NCI-H345 treated with DMSO at 0.1 percent for 48 hours (cell line): ENCODE data around the gene USO1.
"Not testable (repeated sequence)": the region's sequence is repeated elsewhere in the genome, so short reads cannot be mapped to it uniquely, and the experiment has no call there.

Experiments
- DNase-seq: peaks from one replicate; lab custom pipeline; 2025; ENCODE audit not compliant: unreplicated experiment; lab: John Stamatoyannopoulos, UW

Gene USO1

DNA sequence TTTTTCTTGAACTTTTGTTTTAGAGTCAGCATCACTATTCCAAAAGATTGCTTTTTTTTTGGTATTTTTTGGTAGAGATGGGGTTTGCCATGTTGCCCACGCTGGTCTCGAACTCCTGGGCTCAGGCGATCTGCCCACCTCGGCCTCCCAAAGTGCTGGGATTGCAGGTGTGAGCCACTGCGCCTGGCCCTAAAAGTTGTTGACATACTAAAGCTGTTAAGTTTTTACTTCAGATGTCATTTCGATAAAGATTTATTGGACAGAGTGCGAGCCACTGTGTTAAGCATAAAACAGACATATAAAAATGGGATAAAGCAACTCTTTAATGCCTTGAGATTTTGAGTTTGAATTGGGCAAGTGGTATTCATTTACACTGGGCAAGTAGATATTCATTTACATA lies 28.3 kb downstream of the USO1 start:
- DNase-seq = no peak

DNA sequence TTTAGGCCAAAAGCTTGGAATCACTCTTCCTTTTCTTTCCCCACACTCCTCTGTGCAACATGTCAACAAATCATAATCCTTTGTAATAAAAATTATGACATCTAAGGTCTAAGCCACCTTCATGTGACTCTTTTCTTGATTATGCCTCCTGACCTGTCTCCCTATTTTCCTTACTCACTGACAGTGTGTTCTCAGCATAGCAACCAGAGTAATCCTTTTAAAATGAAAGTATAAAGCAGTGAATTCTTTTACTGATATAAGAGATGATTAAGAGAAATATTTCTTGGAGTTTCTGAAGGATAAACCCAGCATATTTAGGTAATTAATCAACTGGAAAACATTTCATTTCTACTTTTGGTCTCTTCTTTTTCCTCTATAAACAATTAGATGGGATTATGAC lies 44.7 kb downstream of the USO1 start:
- DNase-seq = no peak

DNA sequence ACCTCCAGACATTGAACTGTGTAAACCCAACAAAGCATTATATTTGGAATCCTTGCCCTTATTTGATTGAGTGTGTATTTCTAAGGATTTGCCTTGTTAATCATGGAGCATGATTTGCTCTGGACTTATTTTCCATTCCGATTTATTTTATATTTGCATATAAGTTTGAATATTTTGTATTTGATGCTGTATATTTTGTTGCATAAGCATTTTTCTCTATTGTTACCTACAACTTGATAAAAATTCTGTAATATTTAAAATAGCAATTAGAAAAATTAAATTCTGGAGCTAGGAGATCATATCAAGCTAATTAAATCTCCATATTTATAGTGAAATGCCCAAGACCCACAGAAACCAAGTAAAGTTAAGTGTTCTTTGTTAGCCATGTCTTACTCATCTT lies 47.2 kb downstream of the USO1 start:
- DNase-seq = no peak

DNA sequence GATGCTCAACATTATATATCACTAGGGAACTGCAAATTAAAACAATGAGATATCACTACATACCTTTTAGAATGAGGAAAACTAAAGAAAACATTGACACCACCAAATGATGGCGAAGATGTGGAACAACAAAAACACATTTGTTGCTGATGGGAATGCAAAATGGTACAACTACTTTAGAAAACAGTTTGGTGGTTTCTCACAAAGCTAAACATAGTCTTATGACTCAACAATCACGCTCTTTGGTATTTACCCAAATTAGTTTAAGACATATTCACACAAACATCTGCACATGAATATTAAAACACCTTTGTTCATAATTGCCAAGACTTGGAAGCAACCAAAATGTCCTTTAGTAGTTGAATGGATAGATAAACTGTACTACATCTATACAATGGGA lies 53.2 kb downstream of the USO1 start:
- DNase-seq = no peak

DNA sequence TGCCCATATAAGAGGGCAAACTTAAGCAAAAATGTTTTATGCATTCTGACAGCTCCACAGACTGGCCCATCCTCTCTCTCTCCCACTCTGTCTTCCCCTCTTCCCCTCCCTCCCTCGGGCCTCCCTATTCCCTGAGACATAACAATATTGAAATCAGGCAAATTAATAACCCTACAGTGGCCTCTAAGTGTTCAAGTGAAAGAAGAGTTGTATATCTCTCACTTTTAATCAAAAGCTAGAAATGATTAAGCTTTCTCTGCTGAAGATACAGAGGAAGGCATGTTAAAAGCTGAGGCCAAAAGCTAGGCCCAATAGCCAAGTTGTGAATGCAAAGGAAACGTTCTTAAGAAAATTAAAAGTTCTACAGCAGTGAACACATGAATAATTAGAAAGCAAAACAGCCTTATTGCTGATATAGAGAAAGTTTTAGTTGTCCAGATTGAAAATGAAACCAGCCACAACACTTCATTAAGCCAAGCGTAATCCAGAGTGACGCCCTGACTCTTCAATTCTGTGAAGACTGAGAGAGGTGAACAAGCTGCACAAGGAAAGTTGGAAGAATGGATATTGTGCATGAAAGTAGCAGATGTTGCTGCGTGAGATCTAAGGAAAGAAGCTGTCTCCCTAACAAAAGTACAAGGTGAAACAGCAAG lies 54.9 kb downstream of the USO1 start:
- DNase-seq = no peak

DNA sequence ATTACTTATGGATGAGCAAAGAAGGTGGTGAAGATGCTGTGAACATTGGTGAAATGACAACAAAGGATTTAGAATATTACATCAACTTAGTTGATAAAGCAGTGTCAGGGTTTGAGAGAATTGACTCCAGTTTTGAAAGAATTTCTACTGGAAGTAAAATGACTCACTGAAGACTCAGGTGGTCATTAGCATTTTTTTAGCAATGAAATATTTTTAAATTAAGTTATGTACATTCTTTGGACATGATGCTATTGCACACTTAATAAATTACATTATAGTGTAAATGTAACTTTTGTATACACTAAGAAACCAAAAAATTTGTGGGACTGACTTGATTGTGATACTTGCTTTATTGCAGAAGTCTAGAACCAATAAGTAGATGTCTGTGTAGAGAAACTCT lies 56.9 kb downstream of the USO1 start:
- no peak for DNase-seq

DNA sequence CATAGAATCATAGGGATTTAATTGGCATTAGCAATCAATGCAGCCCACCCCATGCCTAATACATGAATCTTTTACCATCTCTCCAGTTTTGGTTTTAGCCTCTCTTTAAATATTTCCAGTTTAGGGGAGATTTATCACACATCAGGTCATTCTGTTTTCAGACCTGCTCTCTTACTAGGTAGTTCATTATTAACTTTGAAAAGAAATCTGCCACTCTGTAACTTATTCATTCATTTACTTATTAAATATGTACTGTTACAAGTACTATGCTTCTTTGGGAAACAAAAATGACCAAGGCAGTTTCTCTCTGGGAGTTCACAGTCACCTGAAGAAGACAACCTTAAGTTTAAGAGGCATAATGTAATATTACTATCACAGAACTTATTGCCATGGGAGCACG lies 62.1 kb downstream of the USO1 start:
- no peak for DNase-seq

DNA sequence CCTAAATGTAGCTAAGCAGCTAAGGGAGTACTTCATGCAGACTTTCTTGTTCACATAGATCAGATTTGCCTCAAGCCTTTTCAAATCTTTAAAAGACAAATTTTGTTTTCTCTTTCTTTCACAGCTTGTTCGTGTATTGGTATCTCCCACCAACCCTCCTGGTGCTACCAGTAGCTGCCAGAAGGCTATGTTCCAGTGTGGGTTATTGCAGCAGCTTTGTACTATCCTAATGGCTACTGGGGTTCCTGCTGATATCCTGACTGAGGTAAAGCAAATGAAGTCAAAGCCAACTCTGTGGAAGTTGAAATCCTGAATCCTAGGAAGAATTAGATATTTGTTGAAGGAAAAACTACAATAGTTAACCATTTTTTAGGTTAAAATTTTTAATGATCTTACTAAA lies 62.6 kb downstream of the USO1 start:
- no peak for DNase-seq

DNA sequence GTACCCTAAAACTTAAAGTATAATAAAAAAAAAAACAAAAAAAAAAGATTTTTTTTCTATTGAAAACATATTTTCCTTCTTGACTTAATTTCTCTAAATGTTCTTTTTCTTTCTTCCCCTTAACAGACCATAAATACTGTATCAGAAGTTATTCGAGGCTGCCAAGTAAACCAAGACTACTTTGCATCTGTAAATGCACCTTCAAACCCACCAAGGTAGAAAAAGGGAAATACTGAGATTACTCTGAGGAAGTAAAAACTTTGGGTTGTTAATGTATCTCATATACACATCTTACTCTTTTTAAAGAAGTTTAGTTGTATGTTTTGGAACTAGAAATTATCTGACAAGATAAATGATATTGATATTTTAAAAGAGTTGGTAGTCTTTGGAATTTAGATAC lies 65.6 kb downstream of the USO1 start:
- DNase-seq = no peak

DNA sequence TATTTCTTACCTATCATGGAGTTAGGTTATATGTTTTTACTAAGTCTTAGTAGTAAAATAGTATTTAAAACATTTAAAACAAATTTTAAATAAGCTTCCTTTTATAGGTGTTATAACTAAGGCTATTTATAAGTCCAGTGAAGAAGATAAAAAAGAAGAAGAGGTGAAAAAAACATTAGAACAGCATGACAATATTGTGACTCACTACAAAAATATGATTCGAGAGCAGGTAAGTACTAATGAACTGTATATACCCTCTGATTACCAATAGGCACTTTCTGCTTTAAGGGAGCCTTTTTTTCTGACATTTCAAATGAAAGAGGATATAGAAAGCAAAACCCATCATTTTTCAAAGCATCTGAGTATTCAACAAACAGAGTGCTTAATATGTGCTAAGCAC lies 76.6 kb downstream of the USO1 start:
- DNase-seq = no peak

DNA sequence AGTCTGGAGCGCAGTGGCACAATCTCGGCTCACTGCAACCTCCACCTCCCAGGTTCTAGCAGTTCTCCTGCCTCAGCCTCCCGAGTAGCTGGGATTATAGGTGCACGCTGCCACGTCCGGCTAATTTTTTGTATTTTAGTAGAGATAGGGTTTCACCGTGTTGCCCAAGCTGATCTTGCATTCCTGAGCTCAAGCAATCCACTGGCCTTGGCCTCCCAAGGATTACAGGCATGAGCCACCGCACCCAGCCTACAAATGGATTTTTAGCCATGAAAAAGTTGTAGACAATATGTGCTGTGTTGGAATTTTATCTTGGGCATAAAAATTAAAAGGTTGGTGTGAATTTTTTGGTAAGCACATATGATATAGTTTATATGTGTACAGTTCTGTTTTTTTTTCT lies 81.7 kb downstream of the USO1 start:
- not testable (repeated sequence) for DNase-seq

DNA sequence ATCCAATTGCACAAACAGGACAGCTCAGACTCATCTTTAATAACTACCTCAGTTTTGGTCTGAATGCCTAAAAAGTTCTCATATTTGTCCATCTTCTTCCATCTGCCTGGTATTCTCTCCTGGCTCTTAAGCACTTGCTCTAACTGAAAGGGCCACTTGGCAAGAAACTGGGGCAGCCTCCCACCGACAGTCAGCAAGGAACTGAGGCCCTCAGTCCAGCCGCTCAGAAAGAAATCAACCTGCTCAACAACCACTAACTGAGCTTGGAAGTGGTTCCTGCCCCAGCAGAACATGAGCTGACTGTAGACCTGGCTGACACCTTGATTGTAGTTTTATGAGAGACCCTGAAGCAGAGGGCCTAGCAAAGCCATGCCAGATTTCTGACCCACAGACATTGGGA lies 93.5 kb downstream of the USO1 start:
- no peak for DNase-seq

DNA sequence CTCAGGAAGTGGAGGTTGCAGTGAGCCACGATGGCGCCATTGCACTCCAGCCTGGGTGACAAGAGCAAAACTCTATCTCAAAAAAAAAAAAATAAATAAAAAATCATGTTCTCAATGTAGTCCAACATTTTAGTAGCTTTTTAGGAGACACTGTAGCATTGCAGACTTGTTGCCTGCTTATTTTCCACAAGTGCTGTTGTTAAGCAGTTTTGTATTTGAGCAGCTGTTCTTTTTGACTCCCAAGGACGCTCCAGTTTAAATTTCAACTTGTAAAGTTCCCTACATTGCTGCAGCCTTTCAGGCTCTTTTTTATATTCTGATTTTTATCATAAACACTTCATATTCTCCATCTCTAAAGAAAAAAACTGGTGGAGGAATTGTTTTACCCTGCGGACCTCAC lies 94.7 kb downstream of the USO1 start:
- DNase-seq = no peak

DNA sequence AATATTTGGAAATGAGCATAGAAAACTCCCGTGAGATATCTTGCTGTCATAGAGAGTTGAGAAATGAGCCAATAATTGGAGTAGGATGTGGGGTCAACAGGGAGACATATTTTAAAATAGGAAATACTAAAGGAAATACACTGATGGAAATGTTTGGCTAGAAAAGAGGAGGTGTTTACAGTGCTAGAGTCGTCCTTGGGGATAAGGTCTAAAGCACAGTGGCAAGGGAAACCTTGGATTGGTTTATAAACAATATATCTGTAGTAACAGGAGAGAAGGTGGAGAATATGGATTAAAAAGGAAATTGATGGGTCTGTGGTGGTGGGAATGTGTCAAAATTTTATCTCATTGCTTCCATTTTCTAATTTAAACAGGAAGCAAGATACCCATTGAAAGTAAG lies 95.8 kb downstream of the USO1 start:
- DNase-seq = no peak

DNA sequence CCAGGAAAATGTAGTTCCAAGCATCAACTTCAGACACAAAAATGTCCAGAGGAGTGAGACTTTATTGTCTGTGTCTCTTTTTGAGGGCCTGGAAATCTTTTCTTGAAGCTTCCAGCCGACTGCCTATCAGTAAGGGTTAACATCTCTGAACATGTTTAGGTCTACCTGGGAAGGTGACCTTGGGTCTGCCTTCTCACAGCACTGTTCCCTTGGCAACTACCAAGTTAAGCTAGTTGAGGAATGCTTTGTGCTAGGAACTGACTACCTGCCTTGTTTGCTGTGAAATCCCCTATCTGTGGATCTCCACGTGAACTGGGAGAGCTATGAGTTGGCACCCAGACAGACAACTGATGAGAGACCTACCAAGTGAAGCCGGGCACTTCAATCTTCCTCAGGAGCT lies 96.3 kb downstream of the USO1 start:
- no peak for DNase-seq

DNA sequence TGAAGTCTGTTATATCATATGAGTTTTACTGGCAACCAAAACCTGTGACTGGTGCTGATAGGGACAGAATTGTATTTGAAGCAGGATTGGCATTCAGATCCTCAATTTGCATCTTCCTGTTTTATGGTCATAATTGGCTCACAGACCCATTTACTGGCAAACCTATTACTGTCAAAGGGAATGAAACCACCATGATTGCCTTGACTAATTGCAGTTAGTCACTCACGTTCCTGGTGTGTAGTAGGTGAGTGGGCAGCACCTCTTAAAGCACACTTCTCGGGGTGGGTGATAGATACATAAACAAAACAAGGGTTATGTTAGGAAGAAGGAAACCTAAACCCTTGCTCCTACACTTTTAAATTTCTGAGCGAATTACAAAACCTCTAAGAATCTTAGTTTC lies 96.8 kb downstream of the USO1 start:
- DNase-seq = no peak

DNA sequence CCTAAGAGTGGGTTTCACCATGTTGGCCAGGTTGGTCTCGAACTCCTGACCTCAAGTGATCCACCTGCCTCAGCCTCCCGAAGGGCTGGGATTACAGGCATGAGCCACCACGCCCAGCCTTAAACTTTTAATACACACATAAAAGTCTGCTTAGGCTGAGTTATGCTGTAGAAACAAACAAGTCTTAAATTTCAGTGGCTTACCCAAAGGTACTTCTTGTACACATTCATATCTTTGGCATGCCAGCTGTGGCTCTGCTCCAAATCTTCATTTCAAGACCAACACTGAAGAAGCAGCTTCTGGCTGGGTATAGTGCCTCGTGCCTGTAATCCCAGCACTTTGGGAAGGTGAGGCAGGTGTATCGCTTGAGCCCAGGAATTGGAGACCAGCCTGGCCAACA lies 97.6 kb downstream of the USO1 start:
- DNase-seq = no peak

DNA sequence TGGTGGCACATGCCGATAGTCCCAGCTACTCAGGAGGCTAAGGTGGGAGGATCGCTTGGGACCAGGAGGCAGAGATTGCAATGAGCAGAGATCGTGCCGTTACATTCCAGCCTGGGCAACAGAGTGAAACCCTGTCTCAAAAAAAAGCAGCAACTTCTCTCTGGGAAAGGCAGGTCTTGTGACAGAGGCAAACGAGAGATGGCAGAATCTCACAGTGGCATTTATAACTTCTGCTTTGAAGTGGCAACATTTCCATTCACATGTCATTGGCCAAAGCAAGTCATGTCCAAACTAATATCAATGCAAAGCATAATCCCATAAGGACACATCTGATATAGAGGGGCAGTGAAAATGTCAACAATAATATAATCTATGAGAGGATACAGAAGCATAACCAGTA lies 98.0 kb downstream of the USO1 start:
- no peak for DNase-seq

DNA sequence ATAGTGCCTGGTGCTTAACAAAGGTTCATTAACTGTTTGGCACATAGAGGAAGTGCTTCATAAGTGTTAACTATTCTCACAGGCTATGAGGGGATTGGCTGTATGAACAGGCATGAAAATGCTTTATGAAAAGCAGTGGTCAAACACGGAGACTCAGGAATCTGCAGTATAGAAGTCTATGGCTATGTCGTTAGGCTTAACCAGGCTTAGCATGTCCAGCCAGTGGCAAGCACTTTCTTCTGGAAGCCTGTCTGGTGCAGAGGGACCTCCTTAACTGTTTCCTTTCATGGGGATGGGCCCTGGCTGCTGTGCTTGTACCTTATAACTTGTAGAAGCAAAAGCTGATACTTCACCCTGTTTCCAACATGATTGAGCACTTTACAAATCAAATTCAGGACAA lies 99.4 kb downstream of the USO1 start:
- DNase-seq = no peak

DNA sequence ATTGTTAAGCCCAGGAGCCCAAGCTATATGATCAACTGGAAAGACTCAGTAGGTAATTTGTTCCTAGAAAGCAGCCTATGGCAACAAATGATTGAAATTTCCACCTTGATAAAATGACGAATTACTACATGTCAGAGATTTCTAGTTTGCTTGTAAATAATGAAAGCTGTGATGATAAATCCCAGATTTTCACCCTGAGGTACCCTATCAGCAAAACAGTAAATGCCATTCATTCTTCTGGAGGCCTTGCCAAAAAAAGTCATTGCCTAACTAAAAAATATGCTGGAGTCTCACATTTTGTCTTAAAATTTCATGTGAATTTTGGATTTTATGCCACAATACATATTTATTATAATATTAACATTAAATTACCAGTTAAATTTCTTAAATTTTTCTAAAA lies 106.5 kb downstream of the USO1 start:
- DNase-seq = no peak

DNA sequence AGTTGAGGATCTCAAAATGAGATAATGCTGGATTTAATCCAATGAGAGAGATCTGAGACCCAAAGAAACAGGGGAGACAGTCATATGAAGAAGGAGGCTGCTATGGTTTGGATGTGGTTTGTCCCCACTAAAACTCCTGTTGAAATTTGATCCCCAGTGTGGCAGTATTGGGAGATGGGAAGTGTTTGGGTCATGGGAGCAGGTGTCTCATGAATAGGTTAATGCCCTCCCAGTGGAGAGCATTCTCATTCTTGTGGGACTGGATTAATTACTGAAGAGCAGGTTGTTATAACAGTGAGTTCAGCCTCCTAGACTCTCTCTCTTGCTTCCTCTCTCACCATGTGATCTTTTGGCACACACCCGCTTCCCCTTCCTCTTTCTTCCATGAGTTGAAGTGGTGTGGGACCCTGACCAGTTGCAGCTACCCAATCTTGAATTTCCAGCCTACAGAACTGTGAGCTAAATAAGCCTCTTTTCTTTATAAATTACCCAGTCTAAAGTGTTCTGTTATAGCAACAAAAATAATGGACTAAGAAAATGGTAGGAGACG lies 107.6 kb downstream of the USO1 start:
- no peak for DNase-seq

DNA sequence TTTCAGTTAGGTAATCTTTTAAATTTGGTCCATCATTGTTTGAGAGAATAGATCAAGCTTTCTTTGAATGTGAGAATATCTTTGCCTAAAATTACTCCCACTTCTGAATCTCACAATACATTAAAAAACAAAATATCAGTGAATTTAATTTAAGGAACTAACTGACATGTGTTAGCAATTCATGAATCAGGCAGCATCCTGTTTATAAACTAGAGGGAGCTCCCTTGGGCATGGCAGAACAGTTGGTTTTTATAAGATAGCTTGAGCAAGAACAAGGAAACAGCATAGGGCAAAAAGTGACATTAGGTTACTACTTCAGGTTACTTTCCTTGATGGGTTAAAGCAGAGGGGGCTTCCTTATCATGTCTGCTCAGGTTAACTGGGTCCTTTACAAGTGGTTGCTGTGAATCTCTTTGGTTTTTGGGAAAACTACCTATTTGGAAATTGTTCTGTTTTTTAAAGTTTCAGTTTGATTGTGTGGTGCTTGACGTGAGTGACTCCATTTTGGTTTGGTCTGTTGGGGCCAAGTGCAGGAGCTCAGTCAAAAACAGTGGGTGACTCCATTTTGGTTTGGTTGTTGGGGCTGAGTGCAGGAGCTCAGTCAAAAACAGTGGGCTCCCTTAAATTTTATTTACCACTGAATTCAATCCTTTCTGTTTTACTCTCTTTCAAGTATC lies 109.9 kb downstream of the USO1 start:
- no peak for DNase-seq

DNA sequence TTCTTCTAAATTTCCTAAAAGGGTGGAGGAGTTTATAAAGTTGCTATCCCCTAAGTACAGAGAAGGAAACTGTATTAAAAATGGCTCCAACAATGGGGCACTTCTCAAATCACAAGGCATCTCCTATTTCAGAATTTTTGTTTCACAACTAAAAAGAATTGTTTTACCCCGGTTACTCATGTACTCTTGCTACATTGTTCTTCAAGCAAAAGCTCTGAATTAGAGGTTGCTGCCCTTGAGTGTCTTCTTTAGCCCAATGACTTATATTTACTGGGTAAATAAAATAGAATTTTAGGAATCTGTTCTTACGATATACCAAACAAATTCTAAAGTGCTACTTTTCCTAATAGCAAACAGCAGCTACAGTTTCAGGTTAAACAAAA lies 110.4 kb downstream of the USO1 start:
- DNase-seq = no peak
